CD4-positive, alpha-beta T cell (primary cell): ENCODE data around the gene POM121C. TPM values are rescaled to one million over a fixed set of nuclear protein-coding genes. Genes with fewer than 3 reads are reported as not detected.
"Not testable (repeated sequence)": the region's sequence is repeated elsewhere in the genome, so short reads cannot be mapped to it uniquely, and the experiment has no call there.

Source experiments
- ATAC-seq: fragments of 200-7000 bp; cut with Tn5 transposase; one replicate; pipeline ENCODE4 v1.10.0; 2022; ENCODE audit warnings: mild to moderate bottlenecking; ENCODE audit not compliant: poor library complexity
- CTCF ChIA-PET: fragments of 350-600 bp; sonication (Branson Sonifier 250); formaldehyde crosslinking; loops from one replicate; lab custom pipeline; 2021; ENCODE audit warnings: antibody characterized with exemption, inconsistent platforms; lab: Charles Lee
- POLR2A ChIA-PET: fragments of 350-600 bp; sonication (Branson Sonifier 250); formaldehyde crosslinking; loops from one replicate; lab custom pipeline; 2021; ENCODE audit warnings: antibody characterized with exemption, inconsistent platforms; lab: Charles Lee
- DNase-seq, 14 experiments: peaks; one replicate each; pipeline ENCODE4 v3.0.0-alpha.2; 2013 to 2020; ENCODE audit warnings: mixed read lengths in 2 of 14
- H3K27ac ChIP-seq, 2 donors: one replicate each; pipeline versions ENCODE4 v1.5.1 to v1.7.0; 2013; ENCODE audit warnings: low read length in 2 of 2, low read depth in 1 of 2, mild to moderate bottlenecking in 1 of 2
- H3K27me3 ChIP-seq, 2 experiments: 1 replicate in 1 of 2; 2 replicates in 1 of 2; pipeline versions ENCODE4 v1.6.1 to v1.7.0; 2013; ENCODE audit warnings: low read length in 2 of 2, control low read depth in 1 of 2, mild to moderate bottlenecking in 1 of 2, moderate library complexity in 1 of 2; ENCODE audit not compliant: insufficient read depth in 2 of 2, control insufficient read depth in 1 of 2
- H3K36me3 ChIP-seq: one replicate; pipeline ENCODE4 v1.6.1; 2013; ENCODE audit warnings: low read length, control low read depth; ENCODE audit not compliant: insufficient read depth
- H3K4me1 ChIP-seq: one replicate; pipeline ENCODE4 v1.6.1; 2013; ENCODE audit warnings: low read length, control low read depth; ENCODE audit not compliant: insufficient read depth
- H3K4me3 ChIP-seq: one replicate; pipeline ENCODE4 v1.5.1; 2013; ENCODE audit warnings: mild to moderate bottlenecking, low read length, moderate library complexity
- H3K9me3 ChIP-seq, 2 experiments: 1 replicate in 1 of 2; 2 replicates in 1 of 2; pipeline versions ENCODE4 v1.6.1 to v1.7.0; 2013; ENCODE audit warnings: low read length in 2 of 2, mild to moderate bottlenecking in 2 of 2, control low read depth in 1 of 2, moderate library complexity in 1 of 2; ENCODE audit not compliant: control insufficient read depth in 1 of 2, insufficient read depth in 1 of 2
- H3K27ac Mint-ChIP-seq: one replicate; pipeline ENCODE4 v1.8.0; 2020; ENCODE audit warnings: mixed read lengths
- H3K27me3 Mint-ChIP-seq: one replicate; pipeline ENCODE4 v1.8.0; 2021; ENCODE audit warnings: mixed read lengths
- H3K36me3 Mint-ChIP-seq: one replicate; pipeline ENCODE4 v1.8.0; 2021; ENCODE audit warnings: low read depth, mixed read lengths
- H3K4me1 Mint-ChIP-seq: one replicate; pipeline ENCODE4 v1.8.0; 2021; ENCODE audit warnings: low read depth, mixed read lengths
- H3K4me3 Mint-ChIP-seq: one replicate; pipeline ENCODE4 v1.8.0; 2020; ENCODE audit warnings: mild to moderate bottlenecking, mixed read lengths
- H3K9me3 Mint-ChIP-seq: one replicate; pipeline ENCODE4 v1.8.0; 2020; ENCODE audit warnings: mixed read lengths
- intact Hi-C, 2 experiments: fragments of 100-400 bp; cut with DNase I in 1 of 2; cut with micrococcal nuclease in 1 of 2; formaldehyde crosslinking; loops; one replicate each; pipeline versions ENCODE4 v1.15.1 to v1.9.0; 2023 to 2025; cut with DNase I, micrococcal nuclease
- total RNA-seq, 174 experiments: library from RNA in 2 of 174; stranded (reverse) in 2 of 174; gene quantifications; one replicate each; pipeline ENCODE4 v1.2.3 and lab custom pipeline; 2021 to 2026

POM121C gene
- total RNA-seq, 2 experiments from 2014 or later: 97.6 to 99.5 TPM

DNA sequence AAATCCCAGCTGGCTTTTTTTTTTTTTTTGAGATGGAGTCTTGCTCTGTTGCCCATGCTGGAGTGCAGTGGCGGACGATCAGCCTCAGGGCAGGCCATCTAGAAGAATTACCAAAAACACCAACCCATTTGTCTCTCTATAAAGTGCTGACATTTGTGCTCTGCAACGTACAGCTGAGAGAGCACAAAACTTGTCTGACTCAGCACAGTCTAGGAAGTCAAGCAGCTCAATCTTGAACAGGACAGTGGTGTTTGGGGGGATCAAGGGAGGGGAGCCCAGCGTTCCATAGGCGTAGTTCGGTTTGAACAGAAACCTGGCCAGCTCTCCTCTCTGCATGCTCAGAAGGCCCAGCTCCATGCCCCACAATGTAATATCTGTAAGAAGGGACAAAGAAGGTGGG lies 92.9 kb downstream of the POM121C start:
- DNase-seq: not testable (repeated sequence)

DNA sequence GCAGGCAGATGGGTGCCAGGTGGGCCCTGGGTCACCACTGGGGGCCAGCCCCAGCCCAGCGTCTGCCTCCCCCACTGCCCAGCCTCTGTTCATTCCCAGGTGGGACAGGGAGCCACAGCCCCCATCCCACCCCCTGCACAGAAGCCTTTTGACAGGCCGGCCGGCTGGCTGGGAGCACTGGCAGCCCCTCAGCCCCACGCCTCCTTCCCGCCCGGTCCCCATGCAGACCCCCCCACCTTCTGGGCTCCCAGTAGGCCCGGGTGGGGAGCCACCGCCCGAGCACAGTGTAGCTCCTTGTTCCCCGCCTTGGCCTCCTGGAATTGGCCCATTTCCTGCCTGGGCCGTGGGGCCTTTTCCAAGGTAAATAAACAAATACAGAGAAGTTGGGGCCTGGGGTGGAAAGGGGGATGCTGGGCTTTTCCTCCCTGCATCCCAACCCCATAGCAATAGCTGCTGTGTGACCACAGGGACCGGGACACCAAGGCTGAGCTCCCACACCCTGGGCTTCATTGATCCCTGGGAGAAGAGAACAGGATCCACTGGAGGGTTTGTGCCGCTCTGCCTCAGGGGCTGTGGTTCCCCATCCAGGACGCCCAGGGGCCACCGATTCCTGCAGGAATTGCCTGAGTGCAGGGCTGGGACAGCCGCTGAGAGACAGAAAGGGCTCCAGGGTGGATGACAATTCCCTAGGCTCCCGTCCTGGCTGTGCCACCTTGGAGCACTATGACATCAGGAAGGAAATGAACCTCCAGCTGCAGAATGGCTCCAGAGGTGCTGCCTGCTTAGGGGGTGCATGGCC lies 111.4 kb downstream of the POM121C start:
- H3K9me3 Mint-ChIP-seq, POLR2A ChIA-PET, H3K27me3 ChIP-seq, ATAC-seq, DNase-seq, H3K27me3 Mint-ChIP-seq, intact Hi-C loops, H3K4me1 ChIP-seq, H3K27ac ChIP-seq, H3K4me3 ChIP-seq, CTCF ChIA-PET, H3K4me3 Mint-ChIP-seq, H3K27ac Mint-ChIP-seq, H3K9me3 ChIP-seq, H3K4me1 Mint-ChIP-seq, H3K36me3 ChIP-seq, H3K36me3 Mint-ChIP-seq: not testable (repeated sequence)

More for the DNA sequence above, 92.9 kb downstream of the POM121C start:
- H3K4me3 Mint-ChIP-seq, H3K9me3 ChIP-seq, H3K27ac Mint-ChIP-seq, H3K36me3 Mint-ChIP-seq, H3K27me3 Mint-ChIP-seq, H3K4me1 ChIP-seq, H3K4me3 ChIP-seq, H3K4me1 Mint-ChIP-seq, intact Hi-C loops, H3K27me3 ChIP-seq, POLR2A ChIA-PET, CTCF ChIA-PET, H3K27ac ChIP-seq, H3K36me3 ChIP-seq, H3K9me3 Mint-ChIP-seq, ATAC-seq: not testable (repeated sequence)

- H3K9me3 ChIP-seq, H3K4me3 ChIP-seq, DNase-seq, H3K9me3 Mint-ChIP-seq, CTCF ChIA-PET, H3K27ac Mint-ChIP-seq, H3K4me3 Mint-ChIP-seq, ATAC-seq, H3K27me3 Mint-ChIP-seq, intact Hi-C loops, H3K36me3 Mint-ChIP-seq, H3K4me1 ChIP-seq, H3K27ac ChIP-seq, H3K27me3 ChIP-seq, H3K4me1 Mint-ChIP-seq, H3K36me3 ChIP-seq, POLR2A ChIA-PET: not testable (repeated sequence)
These were observed 112.0 kb downstream of the POM121C start for GRCh38 chr7:75374144-75374518.

- intact Hi-C loops, H3K27ac ChIP-seq, H3K27me3 ChIP-seq, H3K27me3 Mint-ChIP-seq, H3K36me3 ChIP-seq, CTCF ChIA-PET, H3K4me3 ChIP-seq, H3K4me1 ChIP-seq, POLR2A ChIA-PET, DNase-seq, H3K36me3 Mint-ChIP-seq, H3K9me3 ChIP-seq, H3K4me1 Mint-ChIP-seq, ATAC-seq, H3K9me3 Mint-ChIP-seq, H3K27ac Mint-ChIP-seq, H3K4me3 Mint-ChIP-seq: not testable (repeated sequence)
These were observed 118.8 kb downstream of the POM121C start for GRCh38 chr7:75367313-75367712.

Other genes starting within 250 kb of the POM121C start
- gene TRIM73, start 90.7 kb downstream of the POM121C start, total RNA-seq: 10 to 100 TPM; 19.1 to 22.3 TPM
- under 1 TPM in 1 of 2 experiments, not detected in 1; 0.20 TPM for gene SPDYE5, start 6.0 kb upstream of the POM121C start, total RNA-seq